KMS-11 (cell line): ENCODE measurements around the gene PTPRN2.

Experiments
- H2AFZ ChIP-seq: fragments of 200-600 bp; sonication (generic); 2 replicates; pipeline ENCODE4 v1.6.1; 2016; ENCODE audit warnings: antibody characterized with exemption, mixed run types, low read depth
- H3K27ac ChIP-seq: fragments of 200-600 bp; sonication (generic); 2 replicates; pipeline ENCODE4 v1.6.1; 2016; ENCODE audit warnings: mild to moderate bottlenecking, mixed run types
- H3K27me3 ChIP-seq: fragments of 200-600 bp; sonication (generic); 2 replicates; pipeline ENCODE4 v1.6.1; 2017; ENCODE audit warnings: mild to moderate bottlenecking, low read depth, mixed run types, moderate library complexity; ENCODE audit not compliant: insufficient read depth
- H3K36me3 ChIP-seq: fragments of 200-600 bp; sonication (generic); 2 replicates; pipeline ENCODE4 v1.6.1; 2017; ENCODE audit warnings: mild to moderate bottlenecking, mixed run types; ENCODE audit not compliant: insufficient read depth
- H3K4me1 ChIP-seq: fragments of 200-600 bp; sonication (generic); 2 replicates; pipeline ENCODE4 v1.6.1; 2016; ENCODE audit warnings: mild to moderate bottlenecking, low read depth, mixed run types; ENCODE audit not compliant: poor library complexity, severe bottlenecking
- H3K4me2 ChIP-seq: fragments of 200-600 bp; sonication (generic); 2 replicates; pipeline ENCODE4 v1.7.0; 2016; ENCODE audit warnings: mild to moderate bottlenecking, mixed run types
- H3K4me3 ChIP-seq: fragments of 200-600 bp; sonication (generic); IDR thresholded peaks from 2 replicates; pipeline ENCODE4 v1.6.1; 2017; ENCODE audit warnings: low read depth, low read length, mixed read lengths; ENCODE audit not compliant: insufficient read depth
- H3K79me2 ChIP-seq: fragments of 200-600 bp; sonication (generic); 2 replicates; pipeline ENCODE4 v1.6.1; 2016; ENCODE audit warnings: low read depth, mixed run types; ENCODE audit not compliant: insufficient read depth
- H3K9ac ChIP-seq: fragments of 200-600 bp; sonication (generic); 2 replicates; pipeline ENCODE4 v1.6.1; 2016; ENCODE audit warnings: mild to moderate bottlenecking, mixed run types
- H4K20me1 ChIP-seq: fragments of 200-600 bp; sonication (generic); 2 replicates; pipeline ENCODE4 v1.6.1; 2016; ENCODE audit warnings: mild to moderate bottlenecking, mixed run types; ENCODE audit not compliant: insufficient read depth
- CTCF ChIP-seq: fragments of 200-600 bp; sonication (generic); conservative IDR thresholded peaks from 2 replicates; pipeline ENCODE4 v1.6.1; 2017; ENCODE audit warnings: low read depth, mild to moderate bottlenecking, antibody characterized with exemption, low read length, moderate library complexity, mixed read lengths

The PTPRN2 gene

GRCh38 chr7:157550300-157551275, 1037.0 kb downstream of the PTPRN2 start:
- Histone ChIP-seq H3K36me3 (no peaks in the 10 kb centered on the region), H3K4me3 (no peak overlapping the region), H4K20me1 (no peaks in the 10 kb centered on the region), H3K27ac (no peak overlapping the region), H3K79me2 (no peaks in the 10 kb centered on the region), H3K4me1 (no peaks in the 10 kb centered on the region), H2AFZ (no peak overlapping the region), H3K27me3 (peaks cover 35% of the 10 kb centered on the region), H3K9ac (no peak overlapping the region), H3K4me2 (no peak overlapping the region)
- no peak for TF ChIP-seq CTCF

- Histone ChIP-seq H3K4me2 (no peak overlapping the region), H3K79me2 (no peaks in the 10 kb centered on the region), H3K27me3 (peaks cover 35% of the 10 kb centered on the region), H3K4me1 (no peaks in the 10 kb centered on the region), H3K27ac (no peak overlapping the region), H3K36me3 (no peaks in the 10 kb centered on the region), H2AFZ (no peak overlapping the region), H3K9ac (no peak overlapping the region), H4K20me1 (no peaks in the 10 kb centered on the region), H3K4me3 (no peak overlapping the region)
- TF ChIP-seq CTCF: no peak
These were observed 1037.9 kb downstream of the PTPRN2 start for GRCh38 chr7:157549612-157550299.

GRCh38 chr7:157548691-157549303, 1038.8 kb downstream of the PTPRN2 start:
- Histone ChIP-seq H3K36me3 (no peaks in the 10 kb centered on the region), H4K20me1 (no peaks in the 10 kb centered on the region), H3K27me3 (peaks cover 35% of the 10 kb centered on the region), H3K79me2 (no peaks in the 10 kb centered on the region), H3K27ac (no peak overlapping the region), H2AFZ (no peak overlapping the region), H3K4me1 (no peaks in the 10 kb centered on the region), H3K4me2 (no peak overlapping the region), H3K4me3 (no peak overlapping the region), H3K9ac (no peak overlapping the region)
- no peak for TF ChIP-seq CTCF

- no peaks in the 10 kb centered on the region for H3K36me3 ChIP-seq
- H3K27me3 ChIP-seq: peaks cover 39% of the 10 kb centered on the region
- H3K4me3 ChIP-seq: no peak overlapping the region
- H2AFZ ChIP-seq: no peak overlapping the region
- no peak overlapping the region for H3K27ac ChIP-seq
- no peaks in the 10 kb centered on the region for H3K79me2 ChIP-seq
- H4K20me1 ChIP-seq: no peaks in the 10 kb centered on the region
- H3K4me1 ChIP-seq: no peaks in the 10 kb centered on the region
- TF ChIP-seq CTCF: no peak
- no peak overlapping the region for H3K9ac ChIP-seq
- no peak overlapping the region for H3K4me2 ChIP-seq
These were observed 1040.0 kb downstream of the PTPRN2 start for GRCh38 chr7:157547611-157548010.
